SK-N-SH (cell line): ENCODE results near the gene NEK7. TPM values are rescaled to one million over a fixed set of nuclear protein-coding genes. Genes with fewer than 3 reads are reported as not detected.

Experiments used
- CTCF ChIA-PET: fragments of 300-600, 350-600 bp; formaldehyde crosslinking; extraction: SDS; loops from one replicate; lab custom pipeline; 2021; lab: Yijun Ruan, JAX
- POLR2A ChIA-PET: fragments of 350-600 bp; sonication (Branson Sonifier 250); formaldehyde crosslinking; extraction: SDS; loops from one replicate; lab custom pipeline; 2020; ENCODE audit warnings: antibody characterized with exemption, inconsistent platforms; lab: Yijun Ruan, JAX
- DNase-seq: peaks from one replicate; pipeline ENCODE4 v3.0.0; 2012
- H2AFZ ChIP-seq: fragments of 200-600 bp; sonication (generic); 2 replicates; pipeline ENCODE4 v1.8.1; 2016; ENCODE audit warnings: antibody characterized with exemption, mild to moderate bottlenecking, low read depth
- H3F3A ChIP-seq: fragments of 200-600 bp; sonication (generic); replicated peaks from 2 replicates; pipeline ENCODE3; 2016; ENCODE audit warnings: antibody characterized with exemption, mild to moderate bottlenecking; ENCODE audit not compliant: insufficient read depth
- H3K27ac ChIP-seq, 2 experiments: fragments of 200-500 bp in 1 of 2; fragments of 200-600 bp in 1 of 2; sonication (Bioruptor generic) in 1 of 2; sonication (generic), shearing (Covaris generic) in 1 of 2; 2 replicates each; pipeline versions ENCODE4 v1.5.1 to v1.6.1; 2014 to 2016; ENCODE audit warnings: low read depth in 2 of 2, inconsistent platforms in 1 of 2, low read length in 1 of 2, mild to moderate bottlenecking in 1 of 2, mixed read lengths in 1 of 2
- H3K27me3 ChIP-seq: fragments of 200-600 bp; sonication (generic), shearing (Covaris generic); 2 replicates; pipeline ENCODE4 v1.6.1; 2016; ENCODE audit warnings: mixed run types; ENCODE audit not compliant: insufficient read depth
- H3K36me3 ChIP-seq, 2 experiments: fragments of 200-500 bp in 1 of 2; fragments of 200-600 bp in 1 of 2; sonication (Bioruptor generic) in 1 of 2; sonication (generic) in 1 of 2; replicated peaks in 1 of 2; 2 replicates each; pipeline versions ENCODE3 to v1.5.1; 2014 to 2016; ENCODE audit warnings: low read length in 1 of 2, mild to moderate bottlenecking in 1 of 2; ENCODE audit not compliant: insufficient read depth in 2 of 2, control insufficient read depth in 1 of 2
- H3K4me1 ChIP-seq, 2 experiments: fragments of 200-500 bp in 1 of 2; fragments of 200-600 bp in 1 of 2; sonication (Bioruptor generic) in 1 of 2; sonication (generic), shearing (Covaris generic) in 1 of 2; 2 replicates each; pipeline versions ENCODE4 v1.5.1 to v1.6.1; 2014 to 2016; ENCODE audit warnings: low read depth in 1 of 2, low read length in 1 of 2, mixed run types in 1 of 2; ENCODE audit not compliant: insufficient read depth in 2 of 2, control insufficient read depth in 1 of 2
- H3K4me2 ChIP-seq: fragments of 200-600 bp; sonication (generic), shearing (Covaris generic); 2 replicates; pipeline ENCODE4 v1.6.1; 2017; ENCODE audit warnings: mixed run types
- H3K4me3 ChIP-seq, 2 experiments: fragments of 200-500 bp in 1 of 2; fragments of 200-600 bp in 1 of 2; sonication (Bioruptor generic) in 1 of 2; sonication (generic), shearing (Covaris generic) in 1 of 2; 2 replicates each; pipeline versions ENCODE4 v1.5.1 to v1.8.1; 2014 to 2016; ENCODE audit warnings: low read depth in 2 of 2, inconsistent platforms in 1 of 2, low read length in 1 of 2, mild to moderate bottlenecking in 1 of 2, mixed read lengths in 1 of 2, moderate library complexity in 1 of 2
- H3K79me2 ChIP-seq: fragments of 200-600 bp; sonication (generic); 2 replicates; pipeline ENCODE4 v1.8.1; 2017; ENCODE audit warnings: mild to moderate bottlenecking; ENCODE audit not compliant: insufficient read depth
- H3K9ac ChIP-seq: fragments of 200-600 bp; sonication (generic); 2 replicates; pipeline ENCODE4 v1.6.1; 2017; ENCODE audit warnings: mixed run types
- H3K9me2 ChIP-seq: fragments of 200-600 bp; sonication (generic); 2 replicates; pipeline ENCODE4 v1.6.1; 2017; ENCODE audit warnings: mixed run types
- H3K9me3 ChIP-seq: fragments of 200-600 bp; sonication (generic); 2 replicates; pipeline ENCODE4 v1.6.1; 2017; ENCODE audit warnings: mixed run types, mild to moderate bottlenecking, moderate library complexity
- H4K20me1 ChIP-seq: fragments of 200-600 bp; sonication (generic); 2 replicates; pipeline ENCODE4 v1.6.1; 2017; ENCODE audit warnings: mild to moderate bottlenecking, mixed run types; ENCODE audit not compliant: insufficient read depth
- EZH2phosphoT487 ChIP-seq: fragments of 200-600 bp; sonication (generic); IDR thresholded peaks from 2 replicates; pipeline ENCODE4 v1.6.1; 2017; ENCODE audit warnings: low read depth, mixed run types, mild to moderate bottlenecking, antibody characterized with exemption, moderate library complexity, borderline replicate concordance
- FOSL2 ChIP-seq: IDR thresholded peaks from 2 replicates; pipeline ENCODE4 v1.4.0; 2012; ENCODE audit warnings: low read depth, mild to moderate bottlenecking, moderate library complexity, borderline replicate concordance
- FOXJ3 ChIP-seq: sonication (generic); formaldehyde crosslinking; IDR thresholded peaks from 2 replicates; pipeline ENCODE4 v1.5.1; 2020; ENCODE audit warnings: mild to moderate bottlenecking, missing genetic modification reagents
- GABPA ChIP-seq: IDR thresholded peaks from 2 replicates; pipeline ENCODE4 v1.4.0; 2012; ENCODE audit warnings: low read depth, mild to moderate bottlenecking
- GATA2 ChIP-seq: sonication (generic); formaldehyde crosslinking; IDR thresholded peaks from 2 replicates; pipeline ENCODE4 v1.5.0; 2020; ENCODE audit warnings: mild to moderate bottlenecking, missing genetic modification reagents
- NFIC ChIP-seq: IDR thresholded peaks from 2 replicates; pipeline ENCODE4 v1.4.0; 2012; ENCODE audit warnings: borderline replicate concordance
- PBX3 ChIP-seq: IDR thresholded peaks from 2 replicates; pipeline ENCODE4; 2012
- POLR2AphosphoS5 ChIP-seq: IDR thresholded peaks from 2 replicates; pipeline ENCODE4 v1.6.1; 2012; ENCODE audit warnings: low read depth, low read length
- RAD21 ChIP-seq: IDR thresholded peaks from 2 replicates; pipeline ENCODE4 v1.6.1; 2012; ENCODE audit warnings: mild to moderate bottlenecking, low read length
- RCOR1 ChIP-seq: fragments of 150-350 bp; IDR thresholded peaks from 2 replicates; pipeline ENCODE4 v1.6.1; 2017; ENCODE audit warnings: antibody characterized with exemption, low read length
- REST ChIP-seq: IDR thresholded peaks from 2 replicates; pipeline ENCODE4 v1.6.1; 2012; ENCODE audit warnings: mild to moderate bottlenecking, low read depth, low read length, moderate library complexity
- RXRA ChIP-seq: IDR thresholded peaks from 2 replicates; pipeline ENCODE4 v1.4.0; 2012; ENCODE audit warnings: low read depth, mild to moderate bottlenecking, borderline replicate concordance
- SIN3A ChIP-seq: IDR thresholded peaks from 2 replicates; pipeline ENCODE4 v1.6.1; 2012; ENCODE audit warnings: low read depth, mild to moderate bottlenecking, low read length, moderate library complexity, borderline replicate concordance
- USF1 ChIP-seq: IDR thresholded peaks from 2 replicates; pipeline ENCODE4 v1.4.0; 2012; ENCODE audit warnings: low read depth, borderline replicate concordance
- YY1 ChIP-seq: IDR thresholded peaks from 2 replicates; pipeline ENCODE4 v1.4.0; 2012; ENCODE audit warnings: low read depth, mild to moderate bottlenecking
- WGBS: methylation state at CpG from one replicate; pipeline ENCODE4 v1.1.6; 2017; ENCODE audit warnings: low lambda C conversion rate; 5-methylcytosine and 5-hydroxymethylcytosine counted together
- polyA plus RNA-seq, 3 experiments: library from polyadenylated mRNA; depleted of rRNA; stranded (reverse); fragments of >200 nt; gene quantifications; 2 replicates each; pipeline ENCODE4 v1.2.3, GENCODE V29; 2012
- TF ChIP-seq, protein P1 (sequence below): IDR thresholded peaks from 2 replicates; pipeline ENCODE4 v1.4.0; 2012; ENCODE audit warnings: low read depth, borderline replicate concordance
- TF ChIP-seq, protein P2 (sequence below): fragments of 200-600 bp; sonication (generic); IDR thresholded peaks from 2 replicates; pipeline ENCODE4 v1.6.1; 2017; ENCODE audit warnings: antibody characterized with exemption, mild to moderate bottlenecking, moderate library complexity

NEK7 gene
- polyA plus RNA-seq, 1 of the 3 experiments (the other 2 are of a cell fraction) = 85.8 TPM

DNA sequence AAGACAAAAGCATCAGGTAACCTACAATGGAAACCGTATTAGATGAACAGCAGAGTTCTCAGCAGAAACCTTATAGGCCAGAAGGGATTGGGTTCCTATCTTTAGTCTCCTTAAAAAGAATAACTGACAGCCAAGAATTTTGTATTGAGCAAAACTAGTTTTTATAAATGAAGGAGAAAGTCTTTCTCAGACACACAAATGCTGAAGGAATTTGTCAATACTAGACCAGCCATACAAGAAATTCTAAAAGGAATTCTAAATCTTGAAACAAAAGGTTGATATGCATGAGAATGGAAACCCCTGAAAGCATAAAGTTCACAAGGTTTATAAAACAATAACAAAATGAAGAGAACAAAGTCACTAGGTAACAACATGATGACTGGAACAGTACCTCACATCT is 58.1 kb downstream of the NEK7 start:
- ChIA-PET POLR2A (no interaction called here), CTCF (no interaction called here)
- peaks cover 59% of the 10 kb centered on the region for H3F3A ChIP-seq
- H3K9me3 ChIP-seq = peaks cover 26% of the 10 kb centered on the region
- peaks cover 28 to 60% of the 10 kb centered on the region in 2 experiments for H3K36me3 ChIP-seq
- H3K4me2 ChIP-seq = no peak overlapping the region
- TF ChIP-seq FOXJ3 (no peak), EZH2phosphoT487 (no peak), POLR2AphosphoS5 (no peak), RXRA (no peak), FOSL2 (no peak), NFIC (no peak), RAD21 (no peak), REST (no peak), SIN3A (no peak), PBX3 (no peak), USF1 (no peak), RCOR1 (no peak), GATA2 (CRISPR knock-in tag) (no peak), YY1 (no peak), GABPA (no peak)
- TF ChIP-seq, protein P1, sequence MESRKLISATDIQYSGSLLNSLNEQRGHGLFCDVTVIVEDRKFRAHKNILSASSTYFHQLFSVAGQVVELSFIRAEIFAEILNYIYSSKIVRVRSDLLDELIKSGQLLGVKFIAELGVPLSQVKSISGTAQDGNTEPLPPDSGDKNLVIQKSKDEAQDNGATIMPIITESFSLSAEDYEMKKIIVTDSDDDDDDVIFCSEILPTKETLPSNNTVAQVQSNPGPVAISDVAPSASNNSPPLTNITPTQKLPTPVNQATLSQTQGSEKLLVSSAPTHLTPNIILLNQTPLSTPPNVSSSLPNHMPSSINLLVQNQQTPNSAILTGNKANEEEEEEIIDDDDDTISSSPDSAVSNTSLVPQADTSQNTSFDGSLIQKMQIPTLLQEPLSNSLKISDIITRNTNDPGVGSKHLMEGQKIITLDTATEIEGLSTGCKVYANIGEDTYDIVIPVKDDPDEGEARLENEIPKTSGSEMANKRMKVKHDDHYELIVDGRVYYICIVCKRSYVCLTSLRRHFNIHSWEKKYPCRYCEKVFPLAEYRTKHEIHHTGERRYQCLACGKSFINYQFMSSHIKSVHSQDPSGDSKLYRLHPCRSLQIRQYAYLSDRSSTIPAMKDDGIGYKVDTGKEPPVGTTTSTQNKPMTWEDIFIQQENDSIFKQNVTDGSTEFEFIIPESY = no peak
- TF ChIP-seq, protein P2, sequence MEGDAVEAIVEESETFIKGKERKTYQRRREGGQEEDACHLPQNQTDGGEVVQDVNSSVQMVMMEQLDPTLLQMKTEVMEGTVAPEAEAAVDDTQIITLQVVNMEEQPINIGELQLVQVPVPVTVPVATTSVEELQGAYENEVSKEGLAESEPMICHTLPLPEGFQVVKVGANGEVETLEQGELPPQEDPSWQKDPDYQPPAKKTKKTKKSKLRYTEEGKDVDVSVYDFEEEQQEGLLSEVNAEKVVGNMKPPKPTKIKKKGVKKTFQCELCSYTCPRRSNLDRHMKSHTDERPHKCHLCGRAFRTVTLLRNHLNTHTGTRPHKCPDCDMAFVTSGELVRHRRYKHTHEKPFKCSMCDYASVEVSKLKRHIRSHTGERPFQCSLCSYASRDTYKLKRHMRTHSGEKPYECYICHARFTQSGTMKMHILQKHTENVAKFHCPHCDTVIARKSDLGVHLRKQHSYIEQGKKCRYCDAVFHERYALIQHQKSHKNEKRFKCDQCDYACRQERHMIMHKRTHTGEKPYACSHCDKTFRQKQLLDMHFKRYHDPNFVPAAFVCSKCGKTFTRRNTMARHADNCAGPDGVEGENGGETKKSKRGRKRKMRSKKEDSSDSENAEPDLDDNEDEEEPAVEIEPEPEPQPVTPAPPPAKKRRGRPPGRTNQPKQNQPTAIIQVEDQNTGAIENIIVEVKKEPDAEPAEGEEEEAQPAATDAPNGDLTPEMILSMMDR = no peak
- no peaks in the 10 kb centered on the region for H3K27me3 ChIP-seq
- no peak overlapping the region for H3K9ac ChIP-seq
- no peaks in the 10 kb centered on the region for H3K9me2 ChIP-seq
- no peak for DNase-seq
- no peak overlapping the region for H2AFZ ChIP-seq
- peaks cover 8% of the 10 kb centered on the region for H4K20me1 ChIP-seq
- 93% methylated on average over 1 of the region's 1 CpG for WGBS
- H3K4me1 ChIP-seq = no peaks in the 10 kb centered on the region; a peak in 1 of 4 replicates
- H3K79me2 ChIP-seq = peaks cover 90% of the 10 kb centered on the region
- H3K27ac ChIP-seq = no peak overlapping the region
- no peak overlapping the region for H3K4me3 ChIP-seq
